Measurements from ENCODE around the gene PDE10A.

PDE10A gene

GRCh38 chr6:165579151-165579550 is 83.9 kb downstream of the PDE10A start:
- H3K9me3 ChIP-seq (ENCODE audit: control insufficient read depth, low read length), result peaks cover 4% of the 10 kb centered on the region
- no peaks in the 10 kb centered on the region for H3K36me3 ChIP-seq (ENCODE audit: control insufficient read depth, insufficient read depth, low read length)
- no peak overlapping the region for H3K27ac ChIP-seq (ENCODE audit: insufficient read depth, low read length, poor library complexity, severe bottlenecking)
- H3K27me3 ChIP-seq (replicated peaks; ENCODE audit: control insufficient read depth, insufficient read depth, low read length, poor library complexity, severe bottlenecking), result no peaks in the 10 kb centered on the region
- no peaks in the 10 kb centered on the region for H3K4me1 ChIP-seq (ENCODE audit: control insufficient read depth, insufficient read depth, low read length, poor library complexity, severe bottlenecking)
- no peak overlapping the region for H3K4me3 ChIP-seq (ENCODE audit: insufficient read depth, low read depth, low read length, poor library complexity, severe bottlenecking)
- DNase-seq, result no peak

GRCh38 chr6:165577556-165577955 is 85.5 kb downstream of the PDE10A start:
- Histone ChIP-seq H3K36me3 (ENCODE audit: control insufficient read depth, insufficient read depth, low read length) (no peaks in the 10 kb centered on the region), H3K4me3 (ENCODE audit: insufficient read depth, low read depth, low read length, poor library complexity, severe bottlenecking) (no peak overlapping the region), H3K27me3 (replicated peaks; ENCODE audit: control insufficient read depth, insufficient read depth, low read length, poor library complexity, severe bottlenecking) (no peaks in the 10 kb centered on the region), H3K9me3 (ENCODE audit: control insufficient read depth, low read length) (peaks cover 4% of the 10 kb centered on the region), H3K27ac (ENCODE audit: insufficient read depth, low read length, poor library complexity, severe bottlenecking) (no peak overlapping the region), H3K4me1 (ENCODE audit: control insufficient read depth, insufficient read depth, low read length, poor library complexity, severe bottlenecking) (no peaks in the 10 kb centered on the region)
- DNase-seq, result no peak

- no peaks in the 10 kb centered on the region for H3K36me3 ChIP-seq (ENCODE audit: control insufficient read depth, insufficient read depth, low read length)
- no peaks in the 10 kb centered on the region for H3K4me1 ChIP-seq (ENCODE audit: control insufficient read depth, insufficient read depth, low read length, poor library complexity, severe bottlenecking)
- no peak for DNase-seq
- H3K9me3 ChIP-seq (ENCODE audit: control insufficient read depth, low read length), result peaks cover 4% of the 10 kb centered on the region
- H3K27ac ChIP-seq (ENCODE audit: insufficient read depth, low read length, poor library complexity, severe bottlenecking), result no peak overlapping the region
- H3K27me3 ChIP-seq (replicated peaks; ENCODE audit: control insufficient read depth, insufficient read depth, low read length, poor library complexity, severe bottlenecking), result no peaks in the 10 kb centered on the region
- H3K4me3 ChIP-seq (ENCODE audit: insufficient read depth, low read depth, low read length, poor library complexity, severe bottlenecking), result no peak overlapping the region
Measured at GRCh38 chr6:165575158-165575549, 87.9 kb downstream of the PDE10A start.

GRCh38 chr6:165574220-165575157 is 88.6 kb downstream of the PDE10A start:
- Histone ChIP-seq H3K9me3 (ENCODE audit: control insufficient read depth, low read length) (peaks cover 4% of the 10 kb centered on the region), H3K36me3 (ENCODE audit: control insufficient read depth, insufficient read depth, low read length) (no peaks in the 10 kb centered on the region), H3K4me3 (ENCODE audit: insufficient read depth, low read depth, low read length, poor library complexity, severe bottlenecking) (no peak overlapping the region), H3K27ac (ENCODE audit: insufficient read depth, low read length, poor library complexity, severe bottlenecking) (no peak overlapping the region), H3K27me3 (replicated peaks; ENCODE audit: control insufficient read depth, insufficient read depth, low read length, poor library complexity, severe bottlenecking) (no peaks in the 10 kb centered on the region), H3K4me1 (ENCODE audit: control insufficient read depth, insufficient read depth, low read length, poor library complexity, severe bottlenecking) (no peaks in the 10 kb centered on the region)
- DNase-seq, result no peak

GRCh38 chr6:165573671-165574070 is 89.4 kb downstream of the PDE10A start:
- no peaks in the 10 kb centered on the region for H3K4me1 ChIP-seq (ENCODE audit: control insufficient read depth, insufficient read depth, low read length, poor library complexity, severe bottlenecking)
- no peaks in the 10 kb centered on the region for H3K27me3 ChIP-seq (replicated peaks; ENCODE audit: control insufficient read depth, insufficient read depth, low read length, poor library complexity, severe bottlenecking)
- DNase-seq, result no peak
- no peaks in the 10 kb centered on the region for H3K36me3 ChIP-seq (ENCODE audit: control insufficient read depth, insufficient read depth, low read length)
- peaks cover 3% of the 10 kb centered on the region for H3K9me3 ChIP-seq (ENCODE audit: control insufficient read depth, low read length)
- H3K27ac ChIP-seq (ENCODE audit: insufficient read depth, low read length, poor library complexity, severe bottlenecking), result no peak overlapping the region
- no peak overlapping the region for H3K4me3 ChIP-seq (ENCODE audit: insufficient read depth, low read depth, low read length, poor library complexity, severe bottlenecking)

- Histone ChIP-seq H3K27ac (ENCODE audit: insufficient read depth, low read length, poor library complexity, severe bottlenecking) (no peak overlapping the region), H3K4me3 (ENCODE audit: insufficient read depth, low read depth, low read length, poor library complexity, severe bottlenecking) (no peak overlapping the region), H3K9me3 (ENCODE audit: control insufficient read depth, low read length) (no peaks in the 10 kb centered on the region), H3K4me1 (ENCODE audit: control insufficient read depth, insufficient read depth, low read length, poor library complexity, severe bottlenecking) (no peaks in the 10 kb centered on the region), H3K36me3 (ENCODE audit: control insufficient read depth, insufficient read depth, low read length) (no peaks in the 10 kb centered on the region), H3K27me3 (replicated peaks; ENCODE audit: control insufficient read depth, insufficient read depth, low read length, poor library complexity, severe bottlenecking) (no peaks in the 10 kb centered on the region)
- no peak for DNase-seq
Measured at GRCh38 chr6:165571721-165572132, 91.3 kb downstream of the PDE10A start.

GRCh38 chr6:165571068-165571682 is 91.9 kb downstream of the PDE10A start:
- Histone ChIP-seq H3K27me3 (replicated peaks; ENCODE audit: control insufficient read depth, insufficient read depth, low read length, poor library complexity, severe bottlenecking) (no peaks in the 10 kb centered on the region), H3K27ac (ENCODE audit: insufficient read depth, low read length, poor library complexity, severe bottlenecking) (no peak overlapping the region), H3K36me3 (ENCODE audit: control insufficient read depth, insufficient read depth, low read length) (no peaks in the 10 kb centered on the region), H3K9me3 (ENCODE audit: control insufficient read depth, low read length) (no peaks in the 10 kb centered on the region), H3K4me3 (ENCODE audit: insufficient read depth, low read depth, low read length, poor library complexity, severe bottlenecking) (no peak overlapping the region), H3K4me1 (ENCODE audit: control insufficient read depth, insufficient read depth, low read length, poor library complexity, severe bottlenecking) (no peaks in the 10 kb centered on the region)
- DNase-seq, result no peak

- no peaks in the 10 kb centered on the region for H3K27me3 ChIP-seq (replicated peaks; ENCODE audit: control insufficient read depth, insufficient read depth, low read length, poor library complexity, severe bottlenecking)
- no peak overlapping the region for H3K27ac ChIP-seq (ENCODE audit: insufficient read depth, low read length, poor library complexity, severe bottlenecking)
- no peak for DNase-seq
- no peaks in the 10 kb centered on the region for H3K4me1 ChIP-seq (ENCODE audit: control insufficient read depth, insufficient read depth, low read length, poor library complexity, severe bottlenecking)
- no peaks in the 10 kb centered on the region for H3K36me3 ChIP-seq (ENCODE audit: control insufficient read depth, insufficient read depth, low read length)
- no peaks in the 10 kb centered on the region for H3K9me3 ChIP-seq (ENCODE audit: control insufficient read depth, low read length)
- no peak overlapping the region for H3K4me3 ChIP-seq (ENCODE audit: insufficient read depth, low read depth, low read length, poor library complexity, severe bottlenecking)
Measured at GRCh38 chr6:165568326-165568725, 94.7 kb downstream of the PDE10A start.

GRCh38 chr6:165566088-165566828 is 96.8 kb downstream of the PDE10A start:
- Histone ChIP-seq H3K36me3 (ENCODE audit: control insufficient read depth, insufficient read depth, low read length) (no peaks in the 10 kb centered on the region), H3K9me3 (ENCODE audit: control insufficient read depth, low read length) (no peaks in the 10 kb centered on the region), H3K4me3 (ENCODE audit: insufficient read depth, low read depth, low read length, poor library complexity, severe bottlenecking) (no peak overlapping the region), H3K27me3 (replicated peaks; ENCODE audit: control insufficient read depth, insufficient read depth, low read length, poor library complexity, severe bottlenecking) (no peaks in the 10 kb centered on the region), H3K27ac (ENCODE audit: insufficient read depth, low read length, poor library complexity, severe bottlenecking) (no peak overlapping the region), H3K4me1 (ENCODE audit: control insufficient read depth, insufficient read depth, low read length, poor library complexity, severe bottlenecking) (no peaks in the 10 kb centered on the region)
- no peak for DNase-seq

All from effector memory CD4-positive, alpha-beta T cell (primary cell).